Ecto neural progenitor cell (in vitro differentiated cells): ENCODE measurements around the gene PMEPA1.

ENCODE experiments used
- DNase-seq: peaks from one replicate; pipeline ENCODE4 v3.0.0-alpha.2; 2018; ENCODE audit warnings: low spot score

The PMEPA1 gene

GRCh38 chr20:57693670-57694329 lies 16.0 kb downstream of the PMEPA1 start:
- no peak for DNase-seq

DNA sequence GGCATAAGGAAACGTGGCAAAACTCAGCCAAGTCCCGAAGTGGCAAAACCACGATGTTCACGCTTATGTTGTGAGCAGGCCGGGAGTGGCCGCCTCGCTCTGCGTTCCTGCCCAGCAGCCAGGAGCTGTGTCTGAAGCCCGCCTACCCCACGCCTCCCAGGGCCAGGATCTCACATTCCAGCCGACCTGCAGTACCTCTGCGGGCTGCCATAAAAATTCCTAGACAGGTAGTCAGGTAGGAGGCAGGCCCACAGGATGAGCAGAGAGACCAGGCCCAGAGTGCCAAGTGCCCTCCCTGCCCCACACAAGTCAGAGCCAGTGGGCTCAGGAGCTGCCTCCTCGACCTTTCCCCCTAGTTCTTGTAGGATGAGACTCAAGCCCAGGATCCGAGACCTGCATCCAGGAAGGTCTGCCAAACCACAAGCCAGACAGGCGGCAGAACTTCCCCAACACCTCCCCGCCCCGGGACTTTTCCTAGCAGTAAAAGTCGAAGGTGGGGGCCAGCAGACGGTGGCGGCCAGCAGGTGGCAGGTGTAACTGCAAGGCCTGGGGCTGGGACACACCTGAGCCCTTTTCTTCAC lies 16.7 kb downstream of the PMEPA1 start:
- DNase-seq = no peak

DNA sequence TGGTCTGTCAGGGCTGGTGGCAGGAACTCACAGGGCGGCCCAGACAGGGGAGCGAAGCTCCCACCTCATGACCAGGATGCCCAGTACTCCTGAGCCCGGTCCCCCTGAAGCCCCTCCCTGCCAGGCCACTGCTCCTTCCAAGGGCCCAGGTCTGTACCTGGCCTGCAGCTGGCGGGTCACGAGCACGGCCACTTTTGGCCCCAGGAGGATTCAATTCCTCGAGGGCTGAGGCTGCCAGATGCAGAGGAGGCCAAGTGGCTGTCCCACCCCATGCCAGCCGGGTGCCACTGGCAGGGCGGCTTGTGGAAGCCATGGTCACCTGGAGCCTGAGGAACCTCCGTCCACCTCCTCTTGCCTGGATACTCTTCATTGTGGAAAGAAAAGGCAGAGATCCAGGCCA lies 17.4 kb downstream of the PMEPA1 start:
- DNase-seq = no peak

DNA sequence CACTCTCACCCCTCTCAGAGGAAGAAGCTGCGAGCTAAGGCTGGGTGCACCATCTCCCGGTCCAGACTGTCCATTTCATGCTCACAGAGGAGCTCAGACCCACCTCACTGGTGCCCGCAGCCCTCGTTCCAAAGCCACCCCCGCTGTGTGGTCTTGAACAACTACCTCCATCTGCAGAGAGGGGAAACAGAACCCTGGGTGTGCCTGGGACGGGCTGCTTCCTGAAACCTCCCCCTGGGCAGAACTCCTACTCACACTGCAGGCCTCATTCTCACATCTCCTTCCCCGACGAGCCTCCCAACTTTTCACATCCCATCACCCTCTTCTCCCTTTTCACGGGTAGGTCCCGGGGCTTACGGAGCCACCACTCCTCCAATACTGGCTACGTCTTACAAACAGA lies 18.1 kb downstream of the PMEPA1 start:
- DNase-seq = no peak

GRCh38 chr20:57690525-57690924 lies 19.3 kb downstream of the PMEPA1 start:
- DNase-seq = no peak

DNA sequence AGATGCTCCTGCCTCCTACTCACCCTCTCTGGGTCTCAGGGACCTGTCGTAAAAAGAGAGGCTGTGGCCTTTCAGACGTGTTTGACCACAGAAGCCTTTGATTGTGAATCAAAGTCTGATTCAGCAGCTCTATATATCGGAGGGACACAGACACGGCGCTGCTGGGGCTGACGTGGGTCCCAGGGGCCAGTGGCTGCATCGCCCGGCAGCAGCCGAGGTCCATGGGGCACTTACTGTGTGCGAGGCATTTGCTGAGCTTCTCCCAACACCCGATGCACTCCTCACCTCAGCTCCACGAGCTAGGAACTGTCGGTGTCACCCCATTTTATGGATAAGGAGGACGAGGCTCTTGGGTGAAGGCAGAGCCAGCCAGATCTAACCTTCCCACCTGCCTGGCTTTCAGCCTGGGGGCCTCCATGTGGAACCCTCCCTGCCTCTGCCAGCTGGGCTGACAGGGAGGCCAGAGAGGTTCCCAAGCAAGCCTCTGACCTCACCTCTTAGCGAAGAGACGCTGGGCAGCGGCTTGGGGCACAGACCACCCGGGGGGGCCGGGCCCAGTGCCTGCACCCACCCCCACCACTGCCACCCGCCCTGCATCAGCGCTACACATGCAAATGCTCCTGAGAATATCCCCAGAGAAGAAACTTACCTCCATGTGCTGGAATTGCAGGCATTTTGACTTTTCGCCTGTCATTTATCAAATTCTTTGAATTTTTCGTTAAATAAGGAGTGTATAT lies 19.9 kb downstream of the PMEPA1 start:
- no peak for DNase-seq

GRCh38 chr20:57688864-57689263 lies 21.0 kb downstream of the PMEPA1 start:
- DNase-seq = no peak

DNA sequence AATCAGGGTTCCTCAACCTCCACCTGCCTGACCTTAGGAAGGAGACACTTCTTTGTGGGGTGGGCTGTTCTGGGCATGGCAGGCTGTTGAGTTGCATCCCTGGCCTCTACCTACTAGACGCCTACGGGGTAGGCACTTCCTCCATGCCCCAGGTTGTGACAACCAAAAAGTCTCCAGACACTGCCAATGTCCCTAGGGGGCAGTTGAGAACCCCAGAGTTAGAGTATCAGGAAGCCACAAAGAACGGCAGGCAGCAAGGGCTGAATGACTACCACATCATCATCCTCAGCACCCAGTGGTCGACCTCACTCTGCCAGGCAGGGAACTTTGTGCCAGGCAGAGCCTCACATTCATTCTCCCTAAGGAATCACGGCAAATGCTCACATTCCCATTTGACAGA lies 21.5 kb downstream of the PMEPA1 start:
- DNase-seq = no peak

GRCh38 chr20:57686931-57687652 lies 22.7 kb downstream of the PMEPA1 start:
- no peak for DNase-seq

DNA sequence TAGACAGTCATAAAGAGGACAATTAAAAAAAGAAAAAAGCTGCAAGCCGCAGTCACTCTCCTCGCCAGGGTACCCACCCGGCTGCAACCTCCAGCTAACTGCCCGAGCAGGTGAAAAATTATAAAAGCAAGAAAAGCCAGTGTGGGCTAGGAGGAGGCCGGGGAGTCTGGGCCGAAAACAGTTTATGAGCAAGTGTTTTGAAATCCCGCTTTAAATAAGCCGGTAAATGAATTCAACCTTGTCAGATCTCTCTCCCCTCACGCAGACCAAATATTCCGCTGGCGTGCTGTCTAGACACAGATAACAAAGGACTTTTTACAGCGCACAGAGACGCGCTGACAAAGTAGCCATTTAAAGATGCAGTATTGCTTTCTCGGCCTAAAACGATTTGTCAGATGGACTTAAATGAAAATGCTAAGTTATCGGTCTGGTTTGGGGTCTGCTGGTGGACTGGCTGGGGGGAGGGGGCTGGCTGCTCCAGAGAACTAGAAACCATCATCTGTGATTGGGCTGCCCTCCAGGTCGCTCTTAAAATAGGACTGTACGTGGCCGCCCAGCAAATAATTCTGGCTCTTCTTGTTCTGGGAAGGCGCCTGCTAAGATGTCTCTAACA lies 24.6 kb downstream of the PMEPA1 start:
- DNase-seq = no peak

DNA sequence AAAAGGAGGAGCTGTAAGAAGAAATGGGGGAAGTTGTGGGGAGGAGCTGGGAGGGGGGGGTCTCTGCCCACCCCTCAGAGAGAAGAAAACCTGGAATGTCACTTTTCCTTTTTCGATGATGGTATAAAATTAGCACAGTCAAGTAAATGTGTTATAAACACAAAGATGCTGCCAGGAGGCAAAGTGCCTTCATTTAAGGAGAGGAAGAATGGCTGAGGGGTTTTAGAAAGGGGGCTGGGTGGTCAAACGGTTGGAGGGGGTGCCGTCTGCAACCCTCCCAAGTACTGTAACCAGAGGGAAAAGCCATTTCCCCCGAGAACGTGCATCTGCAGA lies 25.0 kb downstream of the PMEPA1 start:
- DNase-seq = no peak

GRCh38 chr20:57683881-57684807 lies 25.7 kb downstream of the PMEPA1 start:
- DNase-seq = no peak

DNA sequence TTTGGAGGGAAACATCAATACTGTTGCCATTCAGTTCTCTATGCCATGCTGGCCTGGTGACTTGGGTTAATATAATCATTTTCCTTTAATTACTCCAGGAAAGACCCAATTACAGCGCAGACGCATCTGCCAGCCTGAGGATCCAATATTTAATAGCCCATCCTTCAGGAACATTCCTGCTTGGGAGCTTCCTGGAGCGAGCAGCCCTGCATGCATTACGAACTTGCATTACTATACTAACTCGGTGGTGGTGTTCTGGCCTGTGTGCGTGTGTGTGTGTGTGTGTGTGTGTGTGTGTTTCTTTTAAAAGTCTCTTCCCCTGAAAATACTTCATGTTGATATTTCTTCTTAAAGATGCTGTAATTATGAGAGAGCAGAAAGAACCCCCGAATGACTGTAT lies 26.5 kb downstream of the PMEPA1 start:
- DNase-seq = no peak

DNA sequence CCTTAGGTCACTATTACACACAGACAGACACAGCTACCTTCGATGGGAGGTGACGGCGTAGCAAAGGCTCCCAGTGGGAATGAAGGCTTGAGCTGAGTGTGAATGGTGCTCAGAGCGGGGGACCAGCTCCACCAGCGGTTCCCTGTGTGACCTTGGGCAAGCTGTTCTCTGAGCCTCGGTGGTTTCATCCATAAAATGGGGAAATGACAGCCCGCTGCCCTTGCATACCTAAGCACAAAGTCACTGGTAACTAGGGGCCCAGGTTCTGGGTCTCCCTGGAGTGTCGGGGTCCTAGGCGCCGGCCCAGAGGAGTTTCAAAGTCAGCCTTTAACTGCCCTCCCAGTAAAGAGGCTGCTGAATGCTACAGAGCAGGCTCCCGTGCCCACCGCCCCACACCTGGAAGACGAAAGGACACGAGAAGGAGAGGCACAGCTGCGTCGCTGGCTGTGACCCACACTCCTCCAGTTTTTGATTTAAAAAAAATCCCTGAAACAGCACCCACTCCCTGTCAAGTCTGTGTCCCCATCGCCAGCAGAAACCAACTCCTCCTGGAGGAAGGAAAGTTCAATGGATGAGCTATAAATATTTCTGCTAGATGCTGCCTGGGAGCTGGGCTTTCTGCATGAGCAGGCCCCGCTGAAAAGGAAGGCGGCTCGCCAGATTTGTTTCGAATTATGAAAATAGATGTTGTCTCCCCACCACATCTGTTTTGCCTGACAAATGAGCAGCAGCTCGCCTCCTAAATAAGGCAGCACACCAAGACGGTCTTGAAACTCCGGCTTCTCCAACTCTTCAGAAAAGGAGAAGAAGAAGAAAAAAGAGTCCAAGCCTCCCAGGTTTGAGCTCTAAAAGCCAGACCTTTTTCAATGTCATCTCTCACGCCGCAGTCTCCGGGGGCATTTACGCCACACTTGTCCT lies 27.4 kb downstream of the PMEPA1 start:
- no peak for DNase-seq

DNA sequence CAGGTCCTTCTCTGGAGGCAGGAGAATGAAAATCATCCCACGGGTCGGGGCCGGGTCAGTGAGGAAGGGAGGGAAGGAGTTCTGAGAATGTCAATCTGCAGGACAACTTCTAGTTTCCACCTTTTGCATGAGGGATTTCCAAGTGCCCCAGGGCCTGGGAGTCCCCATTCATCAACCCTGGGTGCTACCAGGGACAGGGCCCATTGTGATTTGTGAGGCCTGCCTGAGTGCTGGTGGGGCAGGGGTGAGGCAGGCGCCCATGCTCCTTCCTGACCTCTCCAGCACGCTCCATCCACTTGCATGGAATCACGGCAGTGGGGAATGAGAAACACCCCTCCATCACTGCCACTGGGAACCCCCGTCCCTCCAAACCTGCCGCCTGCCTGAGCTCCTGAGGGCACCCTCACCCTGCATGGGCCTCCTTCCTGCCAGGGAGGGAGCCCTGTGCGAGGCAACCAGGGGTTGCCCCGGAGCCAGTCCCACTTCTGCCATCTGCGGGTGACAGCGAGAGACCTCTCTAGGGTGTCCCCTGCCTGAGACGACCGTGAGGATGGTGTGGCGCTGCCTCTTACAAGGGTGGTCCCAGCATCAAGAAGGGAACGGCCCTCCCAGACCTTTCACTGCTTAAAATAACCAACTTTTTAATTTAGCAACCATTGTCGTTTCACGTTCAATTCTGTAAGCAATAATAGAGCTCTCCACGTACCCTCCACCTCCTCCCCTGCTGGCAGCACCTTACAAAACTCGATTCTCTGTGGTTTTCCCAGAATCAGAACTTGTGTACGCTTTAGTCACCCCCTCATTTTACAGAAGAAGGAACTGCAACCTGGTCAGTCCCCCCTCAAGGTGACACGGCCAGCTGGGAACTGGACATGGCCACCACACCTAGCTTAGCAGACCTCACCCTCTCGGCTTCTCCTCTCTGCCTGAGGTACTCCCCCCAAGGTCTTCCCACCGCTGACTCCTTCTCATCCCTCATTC lies 28.6 kb downstream of the PMEPA1 start:
- no peak for DNase-seq

DNA sequence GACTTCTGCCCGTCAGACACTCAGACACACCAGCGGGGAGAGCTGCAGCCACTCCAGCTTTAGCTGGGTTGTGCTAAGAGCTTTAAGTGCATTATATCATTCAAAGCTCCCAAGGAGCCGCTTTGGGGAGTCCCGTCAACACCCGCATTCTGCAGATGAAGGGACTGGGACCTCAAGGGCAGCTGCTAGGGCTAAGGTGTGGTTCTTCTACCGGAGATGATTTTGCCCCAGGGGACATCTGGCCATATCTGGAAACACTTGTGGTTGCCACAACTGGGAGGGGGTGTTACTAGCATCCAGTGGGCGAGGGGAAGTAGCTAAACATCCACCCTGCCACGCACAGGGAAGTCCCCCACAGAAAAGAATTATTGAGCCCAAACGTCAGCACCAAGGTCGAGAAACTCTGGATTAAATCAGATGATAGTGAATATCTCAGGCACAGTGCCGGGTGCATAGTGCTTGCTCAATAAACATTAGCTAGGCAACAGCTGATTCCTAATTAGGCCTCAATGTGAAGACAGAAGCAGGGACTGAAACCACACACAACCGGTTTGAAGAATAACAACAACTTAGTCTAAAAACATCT lies 29.6 kb downstream of the PMEPA1 start:
- no peak for DNase-seq

- no peak for DNase-seq
Observed at GRCh38 chr20:57679113-57679512, 30.7 kb downstream of the PMEPA1 start.

- no peak for DNase-seq
Observed at GRCh38 chr20:57678340-57678739, 31.5 kb downstream of the PMEPA1 start.

- no peak for DNase-seq
Observed at GRCh38 chr20:57677584-57677982, 32.2 kb downstream of the PMEPA1 start.
